Panc1 (cell line): ENCODE measurements around the gene C16orf86. TPM values are rescaled to one million over a fixed set of nuclear protein-coding genes. Genes with fewer than 3 reads are reported as not detected.

Experiments used
- ATAC-seq: fragments of 200-7000 bp; cut with Tn5 transposase; 2 replicates; pipeline ENCODE4 v1.9.1; 2020; ENCODE audit warnings: mild to moderate bottlenecking, moderate library complexity
- BruUV-seq: library from RNA; stranded (reverse); fragments of 400-500 nt; replicated peaks from 2 replicates; lab custom pipeline; 2021; lab: Mats Ljungman, UMichigan
- CTCF ChIA-PET: fragments of 300-600 bp; sonication (Branson Sonifier 250); formaldehyde crosslinking; loops from one replicate; lab custom pipeline; 2022; ENCODE audit warnings: antibody characterized with exemption; lab: Charles Lee
- POLR2A ChIA-PET: fragments of 300-600 bp; sonication (Branson Sonifier 250); formaldehyde crosslinking; loops from one replicate; lab custom pipeline; 2022; ENCODE audit warnings: antibody characterized with exemption; lab: Charles Lee
- DNase-seq: peaks from one replicate; pipeline ENCODE4 v3.0.0-alpha.2; 2010; ENCODE audit warnings: low read depth, low spot score
- H3K27ac ChIP-seq: 2 replicates; pipeline ENCODE4 v1.5.1; 2011; ENCODE audit warnings: mild to moderate bottlenecking, low read length, inconsistent platforms
- H3K27me3 ChIP-seq: fragments of 200-500 bp; sonication (Bioruptor generic); 2 replicates; pipeline ENCODE4 v1.6.0; 2014; ENCODE audit warnings: low read length, inconsistent platforms; ENCODE audit not compliant: control insufficient read depth, insufficient read depth
- H3K36me3 ChIP-seq: fragments of 200-500 bp; sonication (Bioruptor generic); 2 replicates; pipeline ENCODE4 v1.5.1; 2014; ENCODE audit warnings: inconsistent platforms, mild to moderate bottlenecking, low read length, moderate library complexity; ENCODE audit not compliant: control insufficient read depth, insufficient read depth
- H3K4me1 ChIP-seq: 2 replicates; pipeline ENCODE4 v1.5.1; 2011; ENCODE audit warnings: inconsistent platforms, mild to moderate bottlenecking, low read length, moderate library complexity; ENCODE audit not compliant: control insufficient read depth, insufficient read depth
- H3K4me3 ChIP-seq, 2 experiments: 2 replicates each; pipeline ENCODE4 v1.5.1; 2011 to 2012; ENCODE audit warnings: low read depth in 2 of 2, low read length in 2 of 2, mild to moderate bottlenecking in 2 of 2, inconsistent platforms in 1 of 2, moderate library complexity in 1 of 2
- H3K9me3 ChIP-seq: fragments of 200-500 bp; sonication (Bioruptor generic); 2 replicates; pipeline ENCODE4 v1.5.1; 2014; ENCODE audit warnings: low read depth, mild to moderate bottlenecking, inconsistent platforms, low read length, moderate library complexity; ENCODE audit not compliant: control insufficient read depth, insufficient read depth
- CTCF ChIP-seq: fragments of 450-650 bp; IDR thresholded peaks from 2 replicates; pipeline ENCODE4 v1.5.1; 2017; ENCODE audit warnings: mild to moderate bottlenecking
- POLR2AphosphoS5 ChIP-seq: IDR thresholded peaks from 2 replicates; pipeline ENCODE4 v1.6.1; 2012; ENCODE audit warnings: mild to moderate bottlenecking, low read depth, low read length, moderate library complexity
- REST ChIP-seq, 2 experiments: IDR thresholded peaks; 2 replicates each; pipeline ENCODE4 v1.6.1; 2011 to 2012; ENCODE audit warnings: low read depth in 2 of 2, control low read depth in 1 of 2, low read length in 1 of 2, mild to moderate bottlenecking in 1 of 2, moderate library complexity in 1 of 2; ENCODE audit not compliant: insufficient read depth in 1 of 2
- SIN3A ChIP-seq: IDR thresholded peaks from 2 replicates; pipeline ENCODE4 v1.6.1; 2012; ENCODE audit warnings: low read depth, mild to moderate bottlenecking, low read length, moderate library complexity, borderline replicate concordance; ENCODE audit not compliant: insufficient read depth
- TCF7L2 ChIP-seq: IDR thresholded peaks from 2 replicates; pipeline ENCODE4 v1.6.1; 2011; ENCODE audit warnings: mild to moderate bottlenecking, low read depth, low read length, inconsistent platforms
- in situ Hi-C: cut with HindIII; loops from 2 replicates; pipeline ENCODE4 v1.10.0; 2016; ENCODE audit warnings: low sequenced_read_pairs, low pct_unique_long_range_greater_than_20kb
- intact Hi-C: fragments of 100-400 bp; cut with micrococcal nuclease; formaldehyde crosslinking; loops from one replicate; pipeline ENCODE4 v1.10.0; 2022; ENCODE audit not compliant: unreplicated experiment
- total RNA-seq: library from RNA; stranded (reverse); gene quantifications from one replicate; pipeline ENCODE4 v1.2.1, GENCODE V29; 2021; ENCODE audit not compliant: unreplicated experiment

C16orf86 gene
- total RNA-seq, 1 experiment from 2014 or later = 0.80 TPM

GRCh38 chr16:67704110-67704509, 37.5 kb downstream of the C16orf86 start:
- CTCF ChIA-PET = no interaction called here
- BruUV-seq = no TSS peak
- no peaks in the 10 kb centered on the region for H3K4me1 ChIP-seq
- POLR2A ChIA-PET = no interaction called here
- H3K27ac ChIP-seq = no peak overlapping the region
- H3K27me3 ChIP-seq = no peaks in the 10 kb centered on the region
- no peak for ATAC-seq
- DNase-seq = no peak
- no peaks in the 10 kb centered on the region for H3K9me3 ChIP-seq
- H3K4me3 ChIP-seq = no peak overlapping the region
- in situ Hi-C loops (no loop called here), intact Hi-C loops (no loop called here)
- TF ChIP-seq CTCF (no peak), POLR2AphosphoS5 (no peak), REST (IDR thresholded peaks at IDR 0.05; ENCODE audit: insufficient read depth in 1 of 2, low read depth in 2 of 2, low read length in 1 of 2) (no peak), SIN3A (no peak), TCF7L2 (no peak)
- no peaks in the 10 kb centered on the region for H3K36me3 ChIP-seq

GRCh38 chr16:67707210-67707609, 40.6 kb downstream of the C16orf86 start:
- DNase-seq (no peak), ATAC-seq (no peak)
- no peaks in the 10 kb centered on the region for H3K36me3 ChIP-seq
- intact Hi-C loops (no loop called here), in situ Hi-C loops (no loop called here)
- ChIA-PET CTCF (no interaction called here), POLR2A (no interaction called here)
- no peaks in the 10 kb centered on the region for H3K27me3 ChIP-seq
- H3K27ac ChIP-seq = no peak overlapping the region
- no TSS peak for BruUV-seq
- H3K9me3 ChIP-seq = no peaks in the 10 kb centered on the region
- no peaks in the 10 kb centered on the region for H3K4me1 ChIP-seq
- H3K4me3 ChIP-seq = no peak overlapping the region
- TF ChIP-seq SIN3A (no peak), REST (IDR thresholded peaks at IDR 0.05; ENCODE audit: insufficient read depth in 1 of 2, low read depth in 2 of 2, low read length in 1 of 2) (no peak), CTCF (no peak), POLR2AphosphoS5 (no peak), TCF7L2 (no peak)
